ENCODE results near the gene TRPM2. TPM values are rescaled to one million over a fixed set of nuclear protein-coding genes. Genes with fewer than 3 reads are reported as not detected.

Gene TRPM2
- polyA plus RNA-seq, 3 donors, result 0.98 to 1.3 (median 1.2) TPM

- DNase-seq, result no peak
These were observed 89.1 kb downstream of the TRPM2 start for GRCh38 chr21:44442266-44443125.

- no peak for DNase-seq
These were observed 90.0 kb downstream of the TRPM2 start for GRCh38 chr21:44443291-44443890.

GRCh38 chr21:44443891-44444285, 90.5 kb downstream of the TRPM2 start:
- DNase-seq, result no peak

- DNase-seq, result no peak
These were observed 91.0 kb downstream of the TRPM2 start for GRCh38 chr21:44444286-44444931.

- DNase-seq, result no peak
These were observed 91.9 kb downstream of the TRPM2 start for GRCh38 chr21:44445145-44445812.

- DNase-seq, result no peak
These were observed 95.3 kb downstream of the TRPM2 start for GRCh38 chr21:44448651-44449131.

GRCh38 chr21:44449473-44450363, 96.3 kb downstream of the TRPM2 start:
- no peak for DNase-seq

GRCh38 chr21:44450402-44450801, 97.0 kb downstream of the TRPM2 start:
- no peak for DNase-seq

- no peak for DNase-seq
These were observed 97.6 kb downstream of the TRPM2 start for GRCh38 chr21:44450999-44451398.

GRCh38 chr21:44453120-44453519, 99.7 kb downstream of the TRPM2 start:
- DNase-seq, result no peak

GRCh38 chr21:44454058-44454457, 100.6 kb downstream of the TRPM2 start:
- no peak for DNase-seq

- DNase-seq, result peak; percentile 86
These were observed 101.5 kb downstream of the TRPM2 start, which contains the start of gene LRRC3 for GRCh38 chr21:44454747-44455523. Gene LRRC3, plus strand, starts transcription at chr21:44455510. Its CDS starts 1,135 bp downstream, at chr21:44456645.

GRCh38 chr21:44455524-44456213, 102.2 kb downstream of the TRPM2 start:
- no peak for DNase-seq

GRCh38 chr21:44456214-44456914, 102.9 kb downstream of the TRPM2 start:
- DNase-seq, result no peak

GRCh38 chr21:44456915-44457736, 103.7 kb downstream of the TRPM2 start:
- DNase-seq, result no peak

GRCh38 chr21:44458971-44459711, 105.7 kb downstream of the TRPM2 start:
- no peak for DNase-seq
